GM12878 (cell line): ENCODE data around the gene SYN1.

Experiments used
- BCLAF1 ChIP-seq: fragments of 450-650 bp; IDR thresholded peaks from 2 replicates; pipeline ENCODE4 v1.6.1; 2017; ENCODE audit warnings: antibody characterized with exemption, mild to moderate bottlenecking, moderate library complexity
- EED ChIP-seq: sonication (generic); IDR thresholded peaks from 2 replicates; pipeline ENCODE4 v1.6.1; 2016; ENCODE audit warnings: antibody characterized with exemption, low read depth
- EP300 ChIP-seq, 2 experiments: fragments of 150-350 bp in 1 of 2; IDR thresholded peaks; 2 replicates each; pipeline ENCODE4 v1.6.1; 2011 to 2012; ENCODE audit warnings: low read depth in 2 of 2, low read length in 2 of 2, borderline replicate concordance in 1 of 2, improper control_type of control experiment in 1 of 2, inconsistent platforms in 1 of 2; ENCODE audit not compliant: control insufficient read depth in 1 of 2
- HDAC6 ChIP-seq: fragments of 200-600 bp; sonication (generic); IDR thresholded peaks from one replicate; pipeline ENCODE4 v1.8.0; 2017; ENCODE audit warnings: antibody characterized with exemption; ENCODE audit not compliant: unreplicated experiment
- HDGF ChIP-seq: fragments of 450-650 bp; IDR thresholded peaks from 2 replicates; pipeline ENCODE4 v1.6.1; 2016; ENCODE audit warnings: antibody characterized with exemption
- JUND ChIP-seq: IDR thresholded peaks from 2 replicates; pipeline ENCODE4 v1.6.1; 2012; ENCODE audit warnings: low read depth, mild to moderate bottlenecking, low read length, improper control_type of control experiment, moderate library complexity
- MXI1 ChIP-seq: fragments of 150-350 bp; IDR thresholded peaks from 2 replicates; pipeline ENCODE4 v1.6.1; 2011; ENCODE audit warnings: low read depth, mild to moderate bottlenecking, inconsistent platforms, low read length, improper control_type of control experiment
- PML ChIP-seq: IDR thresholded peaks from 2 replicates; pipeline ENCODE4 v1.6.1; 2012; ENCODE audit warnings: low read length, inconsistent platforms
- POLR2A ChIP-seq: IDR thresholded peaks from 2 replicates; pipeline ENCODE4 v1.6.1; 2011; ENCODE audit warnings: low read depth, mild to moderate bottlenecking, low read length
- TCF3 ChIP-seq: IDR thresholded peaks from 2 replicates; pipeline ENCODE4 v1.6.1; 2012; ENCODE audit warnings: low read depth, mild to moderate bottlenecking, low read length, borderline replicate concordance; ENCODE audit not compliant: insufficient read depth
- ZZZ3 ChIP-seq: IDR thresholded peaks from 2 replicates; pipeline ENCODE4 v1.6.1; 2011; ENCODE audit warnings: low read depth; ENCODE audit not compliant: control insufficient read depth, insufficient read length
- TF ChIP-seq, protein P1 (sequence below): IDR thresholded peaks from 2 replicates; pipeline ENCODE4 v1.6.1; 2011; ENCODE audit warnings: low read depth, low read length, improper control_type of control experiment, borderline replicate concordance
- TF ChIP-seq, protein P2 (sequence below), 3 experiments: IDR thresholded peaks in 2 of 3; conservative IDR thresholded peaks in 1 of 3; 2 replicates each; pipeline ENCODE4 v1.5.1; 2011; ENCODE audit warnings: low read depth in 3 of 3, low read length in 3 of 3, mild to moderate bottlenecking in 3 of 3, control low read depth in 2 of 3, moderate library complexity in 2 of 3, inconsistent platforms in 1 of 3, mixed read lengths in 1 of 3; ENCODE audit not compliant: control insufficient read depth in 2 of 3, insufficient read depth in 1 of 3; ENCODE audit errors: extremely low read depth in 1 of 3

GRCh38 chrX:47562615-47563243 is 56.9 kb downstream of the SYN1 start:
- TF ChIP-seq, protein P1, sequence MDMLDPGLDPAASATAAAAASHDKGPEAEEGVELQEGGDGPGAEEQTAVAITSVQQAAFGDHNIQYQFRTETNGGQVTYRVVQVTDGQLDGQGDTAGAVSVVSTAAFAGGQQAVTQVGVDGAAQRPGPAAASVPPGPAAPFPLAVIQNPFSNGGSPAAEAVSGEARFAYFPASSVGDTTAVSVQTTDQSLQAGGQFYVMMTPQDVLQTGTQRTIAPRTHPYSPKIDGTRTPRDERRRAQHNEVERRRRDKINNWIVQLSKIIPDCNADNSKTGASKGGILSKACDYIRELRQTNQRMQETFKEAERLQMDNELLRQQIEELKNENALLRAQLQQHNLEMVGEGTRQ, result no peak
- no peak for TF ChIP-seq PML
- TF ChIP-seq HDAC6, result no peak
- no peak for TF ChIP-seq POLR2A
- TF ChIP-seq MXI1, result no peak
- no peak for TF ChIP-seq BCLAF1
- TF ChIP-seq, protein P2, sequence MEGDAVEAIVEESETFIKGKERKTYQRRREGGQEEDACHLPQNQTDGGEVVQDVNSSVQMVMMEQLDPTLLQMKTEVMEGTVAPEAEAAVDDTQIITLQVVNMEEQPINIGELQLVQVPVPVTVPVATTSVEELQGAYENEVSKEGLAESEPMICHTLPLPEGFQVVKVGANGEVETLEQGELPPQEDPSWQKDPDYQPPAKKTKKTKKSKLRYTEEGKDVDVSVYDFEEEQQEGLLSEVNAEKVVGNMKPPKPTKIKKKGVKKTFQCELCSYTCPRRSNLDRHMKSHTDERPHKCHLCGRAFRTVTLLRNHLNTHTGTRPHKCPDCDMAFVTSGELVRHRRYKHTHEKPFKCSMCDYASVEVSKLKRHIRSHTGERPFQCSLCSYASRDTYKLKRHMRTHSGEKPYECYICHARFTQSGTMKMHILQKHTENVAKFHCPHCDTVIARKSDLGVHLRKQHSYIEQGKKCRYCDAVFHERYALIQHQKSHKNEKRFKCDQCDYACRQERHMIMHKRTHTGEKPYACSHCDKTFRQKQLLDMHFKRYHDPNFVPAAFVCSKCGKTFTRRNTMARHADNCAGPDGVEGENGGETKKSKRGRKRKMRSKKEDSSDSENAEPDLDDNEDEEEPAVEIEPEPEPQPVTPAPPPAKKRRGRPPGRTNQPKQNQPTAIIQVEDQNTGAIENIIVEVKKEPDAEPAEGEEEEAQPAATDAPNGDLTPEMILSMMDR (IDR thresholded peaks at IDR 0.05 in 2 of 3, conservative IDR thresholded peaks at IDR 0.05 in 1 of 3; ENCODE audit: control insufficient read depth in 2 of 3, extremely low read depth in 1 of 3, insufficient read depth in 1 of 3, low read depth in 3 of 3, low read length in 3 of 3), result peak; percentile 37 to 60 (median 41); a peak in 5 of 6 replicates
- TF ChIP-seq TCF3, result no peak
- no peak for TF ChIP-seq EED
- TF ChIP-seq JUND, result no peak
- no peak for TF ChIP-seq HDGF
- TF ChIP-seq ZZZ3, result no peak
- no peak for TF ChIP-seq EP300 (IDR thresholded peaks at IDR 0.05; ENCODE audit: borderline replicate concordance in 1 of 2, control insufficient read depth in 1 of 2, low read depth in 2 of 2, low read length in 2 of 2)
